ENCODE results near the gene FBXO4.

GRCh38 chr5:41927604-41928003 lies 2.5 kb downstream of the FBXO4 start:
- TF ChIP-seq EP300 (IDR thresholded peaks at IDR 0.05) (no peak), POLR2A (IDR thresholded peaks at IDR 0.05) (no peak)
